CD14-positive monocyte (primary cell): ENCODE measurements around the gene SZRD1. TPM values are rescaled to one million over a fixed set of nuclear protein-coding genes. Genes with fewer than 3 reads are reported as not detected.
A peak's percentile ranks its signal among the peaks of the same experiment; 100 is the strongest.
"Not testable (repeated sequence)": the region's sequence is repeated elsewhere in the genome, so short reads cannot be mapped to it uniquely, and the experiment has no call there.

Experiments used
- DNase-seq, 3 donors: peaks; one replicate each; pipeline ENCODE4 v3.0.0-alpha.2; 2011 to 2022
- H2AFZ ChIP-seq: 2 replicates; pipeline ENCODE4 v1.6.0; 2012; ENCODE audit warnings: mild to moderate bottlenecking, low read depth, low read length, inconsistent platforms; ENCODE audit not compliant: insufficient read depth, poor library complexity, severe bottlenecking
- H3K27ac ChIP-seq, 2 donors: 1 replicate in 1 of 2; 2 replicates in 1 of 2; pipeline ENCODE4 v1.5.1; 2012 to 2013; ENCODE audit warnings: low read length in 2 of 2, control low read depth in 1 of 2, inconsistent platforms in 1 of 2, low read depth in 1 of 2, mild to moderate bottlenecking in 1 of 2
- H3K27me3 ChIP-seq, 2 donors: one replicate each; pipeline versions ENCODE4 v1.6.0 to v1.6.1; 2011 to 2013; ENCODE audit warnings: low read length in 2 of 2; ENCODE audit not compliant: control insufficient read depth in 2 of 2, insufficient read depth in 2 of 2
- H3K36me3 ChIP-seq, 2 donors: replicated peaks in 1 of 2; 1 replicate in 1 of 2; 2 replicates in 1 of 2; pipeline versions ENCODE4 v1.5.1 to v1.6.1; 2012 to 2013; ENCODE audit warnings: low read length in 2 of 2, control low read depth in 1 of 2, inconsistent platforms in 1 of 2, mild to moderate bottlenecking in 1 of 2; ENCODE audit not compliant: insufficient read depth in 2 of 2, control insufficient read depth in 1 of 2
- H3K4me1 ChIP-seq, 2 donors: 1 replicate in 1 of 2; 2 replicates in 1 of 2; pipeline versions ENCODE4 v1.5.1 to v1.6.1; 2012 to 2013; ENCODE audit warnings: low read length in 2 of 2, control low read depth in 1 of 2, inconsistent platforms in 1 of 2, mild to moderate bottlenecking in 1 of 2, moderate library complexity in 1 of 2; ENCODE audit not compliant: insufficient read depth in 2 of 2, control insufficient read depth in 1 of 2
- H3K4me2 ChIP-seq: replicated peaks from 2 replicates; pipeline ENCODE3; 2012; ENCODE audit warnings: low read length, moderate library complexity, mild to moderate bottlenecking; ENCODE audit not compliant: poor library complexity, severe bottlenecking; ENCODE audit errors: extremely low read depth
- H3K4me3 ChIP-seq, 3 experiments: fragments of 200-600 bp in 1 of 3; sonication (generic) in 1 of 3; replicated peaks in 1 of 3; 1 replicate in 2 of 3; 2 replicates in 1 of 3; pipeline ENCODE4 v1.5.1; 2011 to 2013; ENCODE audit warnings: low read length in 3 of 3, mild to moderate bottlenecking in 3 of 3, control low read depth in 2 of 3, low read depth in 2 of 3, inconsistent platforms in 1 of 3, moderate library complexity in 1 of 3
- H3K79me2 ChIP-seq: 2 replicates; pipeline ENCODE4 v1.6.0; 2012; ENCODE audit warnings: mild to moderate bottlenecking, control low read depth, inconsistent platforms, low read length, moderate library complexity; ENCODE audit not compliant: insufficient read depth
- H3K9ac ChIP-seq: 2 replicates; pipeline ENCODE4 v1.6.0; 2017; ENCODE audit warnings: low read length, mild to moderate bottlenecking; ENCODE audit not compliant: insufficient read depth, poor library complexity, severe bottlenecking
- H3K9me3 ChIP-seq, 2 donors: replicated peaks in 1 of 2; 1 replicate in 1 of 2; 2 replicates in 1 of 2; pipeline versions ENCODE4 v1.5.1 to v1.6.1; 2012 to 2013; ENCODE audit warnings: low read length in 2 of 2, control low read depth in 1 of 2; ENCODE audit not compliant: control insufficient read depth in 1 of 2, insufficient read depth in 1 of 2
- H4K20me1 ChIP-seq: 2 replicates; pipeline ENCODE4 v1.6.0; 2012; ENCODE audit warnings: mild to moderate bottlenecking, low read length, control low read depth, moderate library complexity; ENCODE audit not compliant: insufficient read depth
- H3K27ac Mint-ChIP-seq, 7 donors: one replicate each; pipeline ENCODE4 v1.8.0; 2020; ENCODE audit warnings: mild to moderate bottlenecking in 7 of 7, mixed read lengths in 7 of 7, moderate library complexity in 6 of 7, inconsistent platforms in 2 of 7
- H3K27me3 Mint-ChIP-seq, 3 donors: one replicate each; pipeline ENCODE4 v1.8.0; 2021 to 2022; ENCODE audit warnings: low read depth in 3 of 3, mild to moderate bottlenecking in 3 of 3, mixed read lengths in 3 of 3, moderate library complexity in 3 of 3, inconsistent platforms in 1 of 3
- H3K36me3 Mint-ChIP-seq, 2 donors: one replicate each; pipeline ENCODE4 v1.8.0; 2020; ENCODE audit warnings: mixed read lengths in 2 of 2, inconsistent platforms in 1 of 2, mild to moderate bottlenecking in 1 of 2
- H3K4me1 Mint-ChIP-seq: one replicate; pipeline ENCODE4 v1.8.0; 2020; ENCODE audit warnings: mild to moderate bottlenecking, mixed read lengths
- H3K4me3 Mint-ChIP-seq, 2 donors: one replicate each; pipeline ENCODE4 v1.8.0; 2020; ENCODE audit warnings: mild to moderate bottlenecking in 2 of 2, mixed read lengths in 2 of 2, moderate library complexity in 1 of 2
- H3K9me3 Mint-ChIP-seq, 7 donors: one replicate each; pipeline ENCODE4 v1.8.0; 2020 to 2022; ENCODE audit warnings: mixed read lengths in 7 of 7, mild to moderate bottlenecking in 6 of 7, moderate library complexity in 6 of 7, inconsistent platforms in 2 of 7
- WGBS: methylation state at CpG from one replicate; pipeline ENCODE4 v1.1.5; 2013; ENCODE audit warnings: missing lambda C conversion rate; ENCODE audit not compliant: insufficient coverage; 5-methylcytosine and 5-hydroxymethylcytosine counted together
- intact Hi-C, 2 donors: fragments of 100-400 bp; cut with micrococcal nuclease; formaldehyde crosslinking; loops; one replicate each; pipeline versions ENCODE4 v1.15.0 to v1.15.1; 2023
- polyA plus RNA-seq, 3 donors: library from polyadenylated mRNA; depleted of rRNA in 1 of 3; unstranded in 2 of 3; stranded (reverse) in 1 of 3; fragments of 300-500 nt in 2 of 3; fragments of >200 nt in 1 of 3; fragmentation: Illumina TruSeq in 2 of 3; gene quantifications; 1 replicate in 2 of 3; 2 replicates in 1 of 3; pipeline ENCODE4 v1.2.3, GENCODE V29; 2012 to 2021
- TF ChIP-seq, protein P1 (sequence below): fragments of 200-600 bp; IDR thresholded peaks from one replicate; pipeline ENCODE4 v1.8.0; 2022; ENCODE audit warnings: antibody characterized with exemption, mild to moderate bottlenecking

Gene SZRD1
- polyA plus RNA-seq, 3 donors, result 46.4 to 50.5 (median 47.2) TPM

DNA sequence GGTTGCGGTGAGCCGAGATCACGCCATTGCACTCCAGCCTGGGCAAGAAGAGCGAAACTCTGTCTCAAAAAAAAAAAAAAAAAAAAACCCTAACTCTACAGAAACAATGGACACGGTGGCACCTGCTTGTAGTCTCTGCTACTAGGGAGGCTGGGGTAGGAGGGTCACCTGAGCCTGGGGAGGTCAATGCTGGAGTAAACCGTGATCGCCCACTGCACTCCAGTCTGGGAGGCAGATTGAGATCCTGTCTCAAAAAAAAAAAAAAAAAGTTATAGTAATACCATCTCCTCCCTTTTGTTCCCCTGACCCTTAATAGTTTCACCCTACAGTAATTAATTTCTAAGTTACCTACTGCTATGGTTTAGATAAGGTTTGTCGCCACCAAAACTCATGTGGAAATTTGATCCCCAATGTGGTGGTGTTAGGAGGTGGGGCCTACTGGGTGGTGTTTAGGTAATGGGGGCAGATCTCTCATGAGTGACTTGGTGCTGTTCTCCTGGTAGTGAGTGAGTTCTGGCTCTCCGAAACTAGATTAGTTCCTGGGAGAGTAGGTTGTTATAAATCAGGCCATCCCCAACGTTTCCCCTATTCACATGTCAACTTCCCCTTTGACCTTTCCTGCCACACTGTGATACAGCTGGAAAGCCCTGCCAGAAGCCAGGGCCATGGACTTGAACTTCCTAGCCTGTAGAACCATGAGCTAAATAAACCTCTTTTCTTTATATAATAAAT is 24.5 kb upstream of the SZRD1 start:
- no peak overlapping the region for H2AFZ ChIP-seq
- peak overlapping the region in 1 of 2 donors; percentile 60 for H3K27ac ChIP-seq
- Mint-ChIP-seq H3K27me3 (no peaks in the 10 kb centered on the region), H3K36me3 (peaks cover 7 to 20% of the 10 kb centered on the region in 2 donors), H3K9me3 (peaks cover 0 to 2% (median 0%) of the 10 kb centered on the region in 7 donors), H3K4me3 (no peak overlapping the region), H3K27ac (peak overlapping the region in 5 of 7 donors; percentile 18 to 92 (median 72)), H3K4me1 (peaks cover 8% of the 10 kb centered on the region)
- TF ChIP-seq, protein P1, sequence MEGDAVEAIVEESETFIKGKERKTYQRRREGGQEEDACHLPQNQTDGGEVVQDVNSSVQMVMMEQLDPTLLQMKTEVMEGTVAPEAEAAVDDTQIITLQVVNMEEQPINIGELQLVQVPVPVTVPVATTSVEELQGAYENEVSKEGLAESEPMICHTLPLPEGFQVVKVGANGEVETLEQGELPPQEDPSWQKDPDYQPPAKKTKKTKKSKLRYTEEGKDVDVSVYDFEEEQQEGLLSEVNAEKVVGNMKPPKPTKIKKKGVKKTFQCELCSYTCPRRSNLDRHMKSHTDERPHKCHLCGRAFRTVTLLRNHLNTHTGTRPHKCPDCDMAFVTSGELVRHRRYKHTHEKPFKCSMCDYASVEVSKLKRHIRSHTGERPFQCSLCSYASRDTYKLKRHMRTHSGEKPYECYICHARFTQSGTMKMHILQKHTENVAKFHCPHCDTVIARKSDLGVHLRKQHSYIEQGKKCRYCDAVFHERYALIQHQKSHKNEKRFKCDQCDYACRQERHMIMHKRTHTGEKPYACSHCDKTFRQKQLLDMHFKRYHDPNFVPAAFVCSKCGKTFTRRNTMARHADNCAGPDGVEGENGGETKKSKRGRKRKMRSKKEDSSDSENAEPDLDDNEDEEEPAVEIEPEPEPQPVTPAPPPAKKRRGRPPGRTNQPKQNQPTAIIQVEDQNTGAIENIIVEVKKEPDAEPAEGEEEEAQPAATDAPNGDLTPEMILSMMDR, result no peak
- no peaks in the 10 kb centered on the region for H3K9me3 ChIP-seq
- peaks cover 100% of the 10 kb centered on the region for H3K79me2 ChIP-seq
- intact Hi-C loops, result no loop called here
- no peak overlapping the region for H3K4me2 ChIP-seq
- H3K9ac ChIP-seq, result no peak overlapping the region
- peaks cover 99% of the 10 kb centered on the region for H4K20me1 ChIP-seq
- H3K36me3 ChIP-seq, result peaks cover 0 to 22% of the 10 kb centered on the region in 2 donors
- H3K4me1 ChIP-seq, result peaks cover 4 to 9% of the 10 kb centered on the region in 2 donors
- no peaks in the 10 kb centered on the region for H3K27me3 ChIP-seq
- peak in 2 of 3 donors; percentile 22 to 51 for DNase-seq
- H3K4me3 ChIP-seq, result no peak overlapping the region
- WGBS, result no CpG with 5 or more reads among the region's 10 CpGs

DNA sequence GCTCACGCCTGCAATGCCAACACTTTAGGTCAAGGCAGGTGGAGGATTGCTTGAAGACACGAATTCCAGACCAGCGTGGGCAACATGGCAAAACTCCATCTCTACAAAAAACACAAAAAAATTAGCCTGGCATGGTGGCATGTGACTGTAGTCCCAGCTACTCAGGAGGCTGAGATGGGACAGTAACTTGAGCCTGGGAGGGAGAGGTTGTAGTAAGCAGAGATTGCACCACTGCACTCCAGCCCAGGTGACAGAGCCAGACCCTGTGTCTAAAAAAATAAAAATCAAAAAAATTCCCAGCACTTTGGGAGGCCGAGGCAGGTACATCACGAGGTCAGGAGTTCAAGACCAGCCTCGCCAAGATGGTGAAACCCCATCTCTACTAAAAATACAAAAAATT is 23.8 kb upstream of the SZRD1 start:
- H2AFZ ChIP-seq, H3K4me3 ChIP-seq, DNase-seq, H3K27ac ChIP-seq, H3K4me3 Mint-ChIP-seq, H3K9me3 Mint-ChIP-seq, intact Hi-C loops, H3K27me3 ChIP-seq, H3K9me3 ChIP-seq, H3K27me3 Mint-ChIP-seq, H3K9ac ChIP-seq, H3K4me1 ChIP-seq, H3K4me2 ChIP-seq: not testable (repeated sequence)
- WGBS, result 100% methylated on average over 1 of the region's 6 CpGs
- H3K4me1 Mint-ChIP-seq, result peaks cover 11% of the 10 kb centered on the region
- H3K27ac Mint-ChIP-seq, result peak overlapping the region in 4 of 7 donors; percentile 31 to 62 (median 46)
- peaks cover 6 to 22% of the 10 kb centered on the region in 2 donors for H3K36me3 Mint-ChIP-seq
- Histone ChIP-seq H3K79me2 (peaks cover 100% of the 10 kb centered on the region), H4K20me1 (peaks cover 99% of the 10 kb centered on the region), H3K36me3 (peaks cover 0 to 22% of the 10 kb centered on the region in 2 donors)
